ACC112 (cell line): ENCODE data around the gene SNX1.
"Not testable (repeated sequence)": the region's sequence is repeated elsewhere in the genome, so short reads cannot be mapped to it uniquely, and the experiment has no call there.

Experiments
- H2AFZ ChIP-seq: fragments of 200-600 bp; sonication (generic); one replicate; pipeline ENCODE4 v1.6.0; 2017; ENCODE audit warnings: antibody characterized with exemption, low read length; ENCODE audit not compliant: unreplicated experiment
- H3K27ac ChIP-seq: fragments of 200-600 bp; sonication (generic); 2 replicates; pipeline ENCODE4 v1.5.1; 2014; ENCODE audit warnings: low read depth, mild to moderate bottlenecking, antibody characterized with exemption, low read length, moderate library complexity
- H3K27me3 ChIP-seq: fragments of 200-600 bp; sonication (generic); 2 replicates; pipeline ENCODE4 v1.6.1; 2014; ENCODE audit warnings: mild to moderate bottlenecking, antibody characterized with exemption, low read length, moderate library complexity, mixed read lengths; ENCODE audit not compliant: insufficient read depth
- H3K36me3 ChIP-seq: fragments of 200-600 bp; sonication (generic); 2 replicates; pipeline ENCODE4 v1.6.1; 2016; ENCODE audit warnings: mild to moderate bottlenecking, antibody characterized with exemption, low read length, moderate library complexity, mixed read lengths; ENCODE audit not compliant: insufficient read depth
- H3K4me1 ChIP-seq: fragments of 200-600 bp; sonication (generic); one replicate; pipeline ENCODE4 v1.6.1; 2016; ENCODE audit warnings: low read length, mixed read lengths; ENCODE audit not compliant: insufficient read depth, unreplicated experiment, control insufficient read depth
- H3K4me3 ChIP-seq: fragments of 200-600 bp; sonication (generic); 2 replicates; pipeline ENCODE4 v1.5.1; 2014; ENCODE audit warnings: mild to moderate bottlenecking, low read depth, low read length
- H3K79me2 ChIP-seq: fragments of 200-600 bp; sonication (generic); one replicate; pipeline ENCODE4 v1.6.0; 2016; ENCODE audit warnings: low read length; ENCODE audit not compliant: control insufficient read depth, unreplicated experiment, insufficient read depth

The SNX1 gene

GRCh38 chr15:64120322-64120721 lies 24.5 kb downstream of the SNX1 start:
- H3K36me3 ChIP-seq, result peaks cover 29% of the 10 kb centered on the region
- not testable (repeated sequence) for H3K79me2 ChIP-seq, H3K4me1 ChIP-seq, H2AFZ ChIP-seq, H3K27ac ChIP-seq, H3K4me3 ChIP-seq, H3K27me3 ChIP-seq

- Histone ChIP-seq H3K36me3 (peaks cover 34% of the 10 kb centered on the region), H3K79me2 (no peaks in the 10 kb centered on the region), H3K27ac (no peak overlapping the region), H3K27me3 (no peaks in the 10 kb centered on the region), H3K4me1 (no peaks in the 10 kb centered on the region), H3K4me3 (no peak overlapping the region), H2AFZ (no peak overlapping the region)
These were observed 25.8 kb downstream of the SNX1 start for GRCh38 chr15:64121614-64122013.

GRCh38 chr15:64122444-64122843 lies 26.7 kb downstream of the SNX1 start:
- H3K4me1 ChIP-seq, result no peaks in the 10 kb centered on the region
- H3K79me2 ChIP-seq, result no peaks in the 10 kb centered on the region
- no peak overlapping the region for H2AFZ ChIP-seq
- H3K4me3 ChIP-seq, result no peak overlapping the region
- H3K27me3 ChIP-seq, result no peaks in the 10 kb centered on the region
- H3K36me3 ChIP-seq, result peaks cover 43% of the 10 kb centered on the region
- H3K27ac ChIP-seq, result no peak overlapping the region

- Histone ChIP-seq H3K79me2 (no peaks in the 10 kb centered on the region), H2AFZ (no peak overlapping the region), H3K4me1 (no peaks in the 10 kb centered on the region), H3K27ac (no peak overlapping the region), H3K27me3 (no peaks in the 10 kb centered on the region), H3K36me3 (peaks cover 48% of the 10 kb centered on the region), H3K4me3 (no peak overlapping the region)
These were observed 27.2 kb downstream of the SNX1 start for GRCh38 chr15:64122936-64123351.

GRCh38 chr15:64125978-64126377 lies 30.2 kb downstream of the SNX1 start:
- Histone ChIP-seq H3K36me3 (peaks cover 51% of the 10 kb centered on the region), H2AFZ (no peak overlapping the region), H3K4me1 (no peaks in the 10 kb centered on the region), H3K27me3 (no peaks in the 10 kb centered on the region), H3K4me3 (no peak overlapping the region), H3K27ac (no peak overlapping the region), H3K79me2 (no peaks in the 10 kb centered on the region)

- H3K79me2 ChIP-seq, result no peaks in the 10 kb centered on the region
- peaks cover 56% of the 10 kb centered on the region for H3K36me3 ChIP-seq
These were observed 31.9 kb downstream of the SNX1 start for GRCh38 chr15:64127521-64128270.

GRCh38 chr15:64130159-64130558 lies 34.4 kb downstream of the SNX1 start:
- Histone ChIP-seq H3K79me2 (no peaks in the 10 kb centered on the region), H3K36me3 (peaks cover 53% of the 10 kb centered on the region), H3K27me3 (no peaks in the 10 kb centered on the region), H3K4me3 (no peak overlapping the region), H3K27ac (no peak overlapping the region), H2AFZ (no peak overlapping the region), H3K4me1 (no peaks in the 10 kb centered on the region)

More at GRCh38 chr15:64127521-64128270, 31.9 kb downstream of the SNX1 start:
- no peak overlapping the region for H2AFZ ChIP-seq
- no peaks in the 10 kb centered on the region for H3K27me3 ChIP-seq
- no peak overlapping the region for H3K4me3 ChIP-seq
- no peak overlapping the region for H3K27ac ChIP-seq
- no peaks in the 10 kb centered on the region for H3K4me1 ChIP-seq

GRCh38 chr15:64131547-64131946 lies 35.8 kb downstream of the SNX1 start:
- H2AFZ ChIP-seq, result no peak overlapping the region
- no peak overlapping the region for H3K27ac ChIP-seq
- no peak overlapping the region for H3K4me3 ChIP-seq
- H3K4me1 ChIP-seq, result no peaks in the 10 kb centered on the region
- no peaks in the 10 kb centered on the region for H3K27me3 ChIP-seq
- H3K36me3 ChIP-seq, result peaks cover 48% of the 10 kb centered on the region; the same call in 1 of the 2 replicates
- H3K79me2 ChIP-seq, result no peaks in the 10 kb centered on the region

GRCh38 chr15:64132217-64132616 lies 36.4 kb downstream of the SNX1 start:
- H3K4me3 ChIP-seq, result no peak overlapping the region
- no peak overlapping the region for H3K27ac ChIP-seq
- H3K36me3 ChIP-seq, result peaks cover 42% of the 10 kb centered on the region; the same call in 1 of the 2 replicates
- H3K27me3 ChIP-seq, result no peaks in the 10 kb centered on the region
- no peaks in the 10 kb centered on the region for H3K79me2 ChIP-seq
- no peak overlapping the region for H2AFZ ChIP-seq
- H3K4me1 ChIP-seq, result no peaks in the 10 kb centered on the region

GRCh38 chr15:64133623-64134344 lies 38.0 kb downstream of the SNX1 start:
- H3K36me3 ChIP-seq, result peaks cover 33% of the 10 kb centered on the region; the same call in 1 of the 2 replicates
- no peaks in the 10 kb centered on the region for H3K4me1 ChIP-seq
- H2AFZ ChIP-seq, result no peak overlapping the region
- no peak overlapping the region for H3K27ac ChIP-seq
- H3K4me3 ChIP-seq, result no peak overlapping the region
- H3K79me2 ChIP-seq, result no peaks in the 10 kb centered on the region
- H3K27me3 ChIP-seq, result no peaks in the 10 kb centered on the region
